HG03521 (cell line): Measurements from ENCODE around the gene GGACT.
A peak's percentile ranks its signal among the peaks of the same experiment; 100 is the strongest.

ENCODE experiments used
- ATAC-seq: cut with Tn5 transposase; IDR thresholded peaks from one replicate; pipeline ENCODE4 v1.9.1; 2021; ENCODE audit warnings: mild to moderate bottlenecking, moderate library complexity; ENCODE audit not compliant: unreplicated experiment

GGACT gene

DNA sequence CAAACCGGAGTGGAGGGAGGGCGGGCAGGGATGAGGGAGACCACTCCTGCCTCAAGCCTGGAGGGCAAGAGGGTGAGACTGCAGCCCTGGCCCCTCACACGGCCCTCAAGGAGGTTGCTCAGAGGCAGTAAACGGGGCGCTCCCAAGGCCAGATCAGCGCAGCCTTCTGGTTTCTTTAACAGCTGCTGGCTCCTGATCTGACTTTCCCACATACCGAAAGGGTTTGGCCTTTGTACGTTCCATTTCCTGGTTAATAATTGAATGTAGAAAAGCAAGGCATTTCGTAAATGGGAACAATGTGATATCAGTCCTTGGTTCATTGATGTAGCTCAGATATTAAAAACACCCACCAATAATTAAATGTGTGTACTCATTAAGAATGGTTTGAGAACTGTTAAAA is 71.5 kb downstream of the GGACT start:
- no peak for ATAC-seq

- ATAC-seq, result no peak
Measured at GRCh38 chr13:100515410-100515800, 73.2 kb downstream of the GGACT start.

GRCh38 chr13:100514788-100515409 is 73.7 kb downstream of the GGACT start:
- ATAC-seq, result peak; percentile 97

GRCh38 chr13:100513987-100514670 is 74.5 kb downstream of the GGACT start:
- ATAC-seq, result no peak

DNA sequence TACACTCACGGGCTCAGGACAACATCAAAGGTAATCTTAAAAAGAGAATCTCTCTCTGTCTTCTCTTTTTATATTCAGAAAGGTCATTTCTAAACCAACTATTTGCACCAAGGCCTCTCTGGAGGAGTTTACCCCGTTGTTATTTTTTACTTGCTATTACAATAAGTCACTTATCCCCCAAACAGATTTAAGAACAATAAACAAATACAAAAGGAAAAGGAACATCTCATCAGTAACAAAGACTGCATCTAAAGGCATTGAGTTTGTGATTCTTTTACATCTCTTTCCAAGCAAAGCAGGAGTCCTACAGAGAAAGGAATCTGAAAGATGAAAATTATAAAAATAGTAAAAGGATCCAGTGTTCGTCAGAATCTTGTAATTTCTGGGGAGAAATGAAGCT is 75.4 kb downstream of the GGACT start:
- no peak for ATAC-seq

GRCh38 chr13:100512422-100512821 is 76.2 kb downstream of the GGACT start:
- no peak for ATAC-seq

GRCh38 chr13:100511466-100511865 is 77.1 kb downstream of the GGACT start:
- ATAC-seq, result no peak

DNA sequence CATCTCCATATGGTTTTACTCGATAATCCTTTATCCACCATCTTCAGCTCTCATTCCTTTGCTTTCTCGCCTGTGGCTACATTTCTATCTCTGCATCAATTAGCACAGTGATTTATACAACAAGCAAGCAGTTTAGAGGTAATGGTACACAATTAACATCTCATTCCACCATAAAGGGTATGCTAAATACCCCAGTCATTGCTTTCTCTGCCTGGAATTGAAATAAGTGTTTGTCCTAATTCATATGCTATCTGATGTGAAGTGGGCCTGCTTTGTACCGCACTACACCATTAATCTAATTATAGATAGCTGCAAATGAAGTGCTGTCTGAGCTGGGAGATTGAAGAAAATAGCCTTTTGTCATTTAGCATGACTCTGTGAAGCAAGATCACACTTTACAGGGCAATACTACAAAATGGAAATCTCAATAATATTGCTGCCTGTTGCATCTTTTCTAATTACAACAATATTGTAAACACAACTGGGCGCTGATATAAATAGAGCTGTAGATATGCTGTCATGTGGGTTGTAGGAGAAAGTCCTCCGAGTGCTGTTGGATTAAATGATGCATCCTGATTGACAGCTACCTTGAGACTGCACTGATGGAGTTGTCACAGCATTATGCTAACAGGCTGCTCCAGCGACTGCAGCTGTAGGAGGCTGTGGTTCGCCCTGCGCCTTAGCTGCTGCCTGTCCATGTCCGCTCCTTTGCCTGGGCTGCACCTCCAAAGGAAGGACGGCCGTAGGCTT is 78.2 kb downstream of the GGACT start:
- ATAC-seq, result no peak

GRCh38 chr13:100508996-100509395 is 79.6 kb downstream of the GGACT start:
- ATAC-seq, result no peak

- no peak for ATAC-seq
Measured at GRCh38 chr13:100508455-100508854, 80.1 kb downstream of the GGACT start.

GRCh38 chr13:100506600-100507422 is 81.8 kb downstream of the GGACT start:
- peak; percentile 40 for ATAC-seq

GRCh38 chr13:100506154-100506553 is 82.4 kb downstream of the GGACT start:
- ATAC-seq, result peak; percentile 79

GRCh38 chr13:100503622-100504021 is 85.0 kb downstream of the GGACT start:
- ATAC-seq, result no peak

- ATAC-seq, result no peak
Measured at GRCh38 chr13:100502446-100502845, 86.1 kb downstream of the GGACT start.

DNA sequence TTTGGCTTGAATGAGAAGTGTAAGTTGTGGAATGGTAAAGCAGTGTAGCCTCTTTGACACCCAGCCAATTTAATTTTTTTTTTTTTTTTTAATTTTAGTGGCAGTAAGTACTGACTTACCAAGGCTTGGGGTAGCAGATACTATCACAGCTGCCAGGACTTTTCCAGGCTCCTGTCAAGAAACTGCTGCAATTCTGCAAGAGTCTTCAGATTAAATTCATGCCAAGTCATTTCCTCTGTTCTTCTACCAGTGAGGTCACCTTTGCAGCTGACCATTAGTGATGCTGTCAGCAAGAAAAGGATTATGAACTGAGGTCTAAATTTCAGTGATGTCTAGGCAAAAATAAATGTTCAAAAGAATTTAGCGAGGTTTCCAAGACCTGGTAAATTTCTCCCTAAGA is 91.2 kb downstream of the GGACT start:
- no peak for ATAC-seq

DNA sequence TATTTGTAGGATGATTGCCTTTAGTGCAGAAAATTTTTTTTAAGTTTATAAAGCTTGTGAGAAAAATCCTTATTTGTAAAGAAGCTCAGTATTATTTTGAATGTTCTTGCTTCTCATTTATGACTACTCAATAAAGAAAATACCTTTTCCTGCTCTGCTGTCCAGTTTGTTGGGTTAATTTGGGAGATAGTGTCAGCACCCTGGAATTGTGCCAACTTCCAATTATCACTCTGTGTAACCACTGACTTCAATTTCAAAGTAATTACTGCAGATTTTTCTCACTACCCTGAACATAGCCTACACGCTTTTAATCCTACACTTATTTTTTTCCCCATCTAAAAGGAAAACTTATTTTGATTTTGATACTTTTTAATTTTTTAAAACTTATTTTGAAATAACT is 93.1 kb downstream of the GGACT start:
- ATAC-seq, result no peak

DNA sequence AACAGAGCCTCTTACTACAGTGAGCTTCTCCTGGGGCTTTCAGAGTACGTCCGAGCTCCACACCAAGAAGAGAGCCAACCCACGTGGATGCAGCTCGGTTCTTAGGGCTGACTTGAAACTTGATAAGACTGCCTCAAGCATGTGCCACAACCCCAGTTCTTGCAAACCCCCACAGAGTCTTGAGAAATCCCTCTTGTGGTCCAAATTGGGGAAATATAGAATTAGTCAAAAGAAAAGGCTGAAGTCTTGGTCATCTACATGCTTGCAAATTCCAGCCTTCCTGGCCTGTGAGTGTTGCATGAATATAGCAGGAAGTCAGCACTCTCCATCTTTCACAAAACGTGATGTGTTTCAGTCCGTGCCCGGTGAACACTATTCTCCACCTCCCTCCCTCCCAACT is 95.2 kb downstream of the GGACT start:
- no peak for ATAC-seq

DNA sequence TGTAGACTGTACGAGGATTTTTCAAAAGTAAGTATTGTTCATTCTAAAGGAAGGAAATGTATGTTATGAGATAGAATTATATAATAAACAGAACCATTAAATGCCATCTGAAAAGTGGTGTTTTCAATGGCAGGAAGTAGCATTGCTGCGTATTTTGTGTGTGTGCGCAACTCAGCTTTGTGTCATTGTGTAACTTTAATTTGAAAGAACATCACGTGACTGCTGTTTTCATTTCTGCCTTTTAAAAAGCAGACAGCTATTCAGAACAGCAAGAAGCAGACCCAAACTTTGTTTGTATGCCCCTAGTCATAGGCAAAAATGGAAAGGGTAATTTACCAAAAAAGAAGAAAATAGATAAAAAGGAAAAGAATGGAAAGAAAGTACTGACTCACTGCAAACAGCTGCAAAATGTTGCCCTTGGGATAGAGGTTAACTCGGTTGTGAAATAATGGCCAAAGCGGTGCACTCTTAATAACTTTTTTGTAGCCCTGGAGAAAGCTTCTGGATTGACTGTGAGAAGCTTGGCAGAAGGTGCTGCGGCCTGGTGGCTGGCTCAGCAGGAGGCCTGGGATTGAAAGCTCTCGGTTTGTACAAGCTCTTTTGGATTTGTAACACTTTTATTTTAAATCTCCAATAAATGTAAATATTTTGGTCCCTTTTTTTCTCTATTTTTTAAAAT is 97.3 kb downstream of the GGACT start:
- ATAC-seq, result no peak

GRCh38 chr13:100490692-100491091 is 97.9 kb downstream of the GGACT start:
- no peak for ATAC-seq

DNA sequence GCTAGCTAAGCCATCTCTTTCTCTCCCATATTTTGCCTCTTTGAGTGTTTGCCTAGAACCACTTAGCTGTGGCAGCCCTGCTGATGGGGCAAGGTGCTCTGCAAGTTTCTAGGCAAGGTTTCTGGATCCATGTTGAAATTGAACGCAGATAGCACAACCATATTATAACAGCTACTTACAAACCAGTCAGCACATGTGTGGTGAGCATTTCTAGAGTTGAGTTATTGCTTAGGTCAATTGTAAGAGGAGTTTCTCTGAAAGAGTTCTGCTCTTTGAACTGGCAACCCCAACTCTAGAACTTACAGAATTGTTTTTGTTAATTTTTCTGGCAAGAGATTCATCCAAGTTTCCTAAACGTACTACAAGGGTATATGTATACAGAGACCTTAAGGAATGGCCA is 103.3 kb downstream of the GGACT start:
- ATAC-seq, result no peak

DNA sequence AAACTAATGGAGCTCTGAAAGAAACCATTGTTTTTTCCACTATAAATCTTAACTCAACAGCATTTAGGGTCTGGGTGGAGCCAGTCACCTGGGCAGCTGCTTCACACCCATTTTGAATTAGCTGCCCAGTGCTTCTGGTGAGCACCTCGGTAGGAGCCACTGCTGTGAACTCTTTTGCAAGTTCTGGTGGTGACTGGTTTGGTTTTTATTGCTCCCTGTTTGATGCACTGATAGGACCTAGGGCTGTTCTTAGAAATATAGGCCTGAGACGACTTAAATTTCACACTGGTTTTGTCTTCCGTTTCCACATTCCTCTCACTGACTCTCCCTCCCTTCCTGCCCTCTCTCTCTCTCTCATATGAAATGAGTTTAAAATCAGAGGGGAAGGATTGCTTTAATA is 103.9 kb downstream of the GGACT start:
- ATAC-seq, result no peak
